ENCODE measurements around the gene PTCRA. TPM values are rescaled to one million over a fixed set of nuclear protein-coding genes. Genes with fewer than 3 reads are reported as not detected.
"Not testable (repeated sequence)": the region's sequence is repeated elsewhere in the genome, so short reads cannot be mapped to it uniquely, and the experiment has no call there.

The PTCRA gene
- total RNA-seq, 4 donors from 2014 or later: not detected

DNA sequence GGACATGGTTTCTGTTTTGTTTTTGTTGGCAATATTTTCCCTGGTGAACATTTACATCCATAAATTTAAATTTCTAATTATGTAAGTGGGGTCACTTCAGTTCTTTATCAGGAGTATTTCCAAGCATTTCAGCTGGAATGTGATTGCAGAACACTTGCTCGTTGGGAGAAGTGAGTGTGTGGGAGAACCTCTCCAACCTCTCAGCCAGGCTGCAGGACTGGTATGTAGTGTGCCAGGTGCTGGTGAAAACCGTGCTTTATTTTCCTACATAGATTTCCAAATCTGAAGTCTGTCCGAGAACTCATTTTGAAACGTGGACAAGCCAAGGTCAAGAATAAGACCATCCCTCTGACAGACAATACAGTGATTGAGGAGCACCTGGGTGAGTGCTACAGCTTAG, 30.2 kb upstream of the PTCRA start:
- no peak for DNase-seq
- intact Hi-C loops (cut with DNase I; ENCODE audit: low total_unique reads): no loop called here
- peaks cover 9 to 20% (median 12%) of the 10 kb centered on the region in 4 donors for H3K4me1 ChIP-seq
- H3K27ac ChIP-seq: no peak overlapping the region
- 55 to 80% methylated on average over 2 to 4 of the region's 4 CpGs for WGBS, 2 donors (ENCODE audit: low coverage in 1 of 2)
- no peaks in the 10 kb centered on the region for H3K9me3 ChIP-seq
- peaks cover 0 to 35% (median 16%) of the 10 kb centered on the region in 4 donors for H3K36me3 ChIP-seq
- no peaks in the 10 kb centered on the region for H3K27me3 ChIP-seq
- in situ Hi-C loops (cut with MboI; ENCODE audit: low pct_ligation_motif_present in 1 of 4, low pct_unique_long_range_greater_than_20kb in 1 of 4, low sequenced_read_pairs in 3 of 4): loop anchor here in 1 of 4 donors (25.0 kb wide), 1 partner anchor 148 kb away; the partner anchor contains the start of gene TBCC
- TF ChIP-seq POLR2AphosphoS5 (IDR thresholded peaks at IDR 0.05) (no peak), CTCF (IDR thresholded peaks at IDR 0.05) (no peak), EP300 (IDR thresholded peaks at IDR 0.05; ENCODE audit: low read depth) (no peak), POLR2A (IDR thresholded peaks at IDR 0.05) (no peak)
- H3K4me3 ChIP-seq: no peak overlapping the region

DNA sequence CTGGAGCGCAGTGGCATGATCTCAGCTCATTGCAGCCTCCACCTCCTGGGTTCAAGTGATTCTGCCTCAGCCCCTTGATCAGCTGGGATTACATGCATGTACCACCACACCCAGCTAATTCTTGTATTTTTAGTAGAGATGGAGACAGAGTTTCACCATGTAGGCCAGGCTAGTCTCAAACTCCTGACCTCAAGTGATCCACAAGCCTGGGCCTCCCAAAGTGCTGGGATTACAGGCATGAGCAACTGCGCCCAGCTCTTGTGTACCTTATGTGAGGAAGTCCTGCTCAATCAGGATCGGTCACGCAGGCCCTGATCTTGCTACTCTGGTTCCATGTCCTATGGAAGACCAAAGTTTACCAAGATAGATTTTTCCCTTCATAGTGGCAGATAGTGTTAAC, 27.7 kb upstream of the PTCRA start:
- in situ Hi-C loops (cut with MboI; ENCODE audit: low pct_ligation_motif_present in 1 of 4, low pct_unique_long_range_greater_than_20kb in 1 of 4, low sequenced_read_pairs in 3 of 4): loop anchor here in 1 of 4 donors (25.0 kb wide), 1 partner anchor 151 kb away; the partner anchor contains the start of gene TBCC
- DNase-seq; H3K9me3 ChIP-seq; intact Hi-C loops (cut with DNase I; ENCODE audit: low total_unique reads); H3K27ac ChIP-seq; H3K27me3 ChIP-seq; H3K4me3 ChIP-seq: not testable (repeated sequence)
- peaks cover 0 to 30% (median 14%) of the 10 kb centered on the region in 4 donors for H3K36me3 ChIP-seq
- peaks cover 7 to 14% (median 8%) of the 10 kb centered on the region in 4 donors for H3K4me1 ChIP-seq
- 99% methylated on average over 4 of the region's 4 CpGs; no CpG with 5 or more reads in 1 of the 2 donors for WGBS, 2 donors (ENCODE audit: low coverage in 1 of 2)

DNA sequence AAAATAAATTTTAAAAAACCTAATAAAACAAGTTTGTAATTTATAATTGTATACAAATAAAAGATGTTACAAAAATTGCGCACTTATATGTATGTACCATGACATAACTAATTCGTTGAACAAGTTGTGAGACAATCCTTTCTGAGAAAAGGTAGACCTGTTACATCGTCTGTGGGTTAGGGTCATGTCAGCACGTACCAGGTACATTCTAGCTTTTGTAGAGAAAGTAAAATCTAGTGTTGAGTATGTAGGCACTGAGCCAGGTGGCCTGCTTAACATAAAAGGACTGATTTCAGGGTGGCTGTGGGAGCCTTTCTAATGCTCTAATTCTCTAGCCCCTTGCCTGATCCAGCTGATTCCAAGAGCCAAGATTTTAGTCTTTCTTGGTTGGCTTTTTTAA, 26.0 kb upstream of the PTCRA start:
- Histone ChIP-seq H3K27ac (peak overlapping the region; percentile 93 to 96 (median 93)), H3K4me1 (peaks cover 7 to 16% (median 8%) of the 10 kb centered on the region in 4 donors), H3K27me3 (no peaks in the 10 kb centered on the region), H3K9me3 (no peaks in the 10 kb centered on the region), H3K4me3 (peak overlapping the region in 3 of 4 donors; percentile 69 to 86 (median 85)), H3K36me3 (peaks cover 0 to 14% (median 7%) of the 10 kb centered on the region in 4 donors)
- intact Hi-C loops (cut with DNase I; ENCODE audit: low total_unique reads) (no loop called here), in situ Hi-C loops (cut with MboI; ENCODE audit: low pct_ligation_motif_present in 1 of 4, low pct_unique_long_range_greater_than_20kb in 1 of 4, low sequenced_read_pairs in 3 of 4) (loop anchor here in 1 of 4 donors (25.0 kb wide), 1 partner anchor 153 kb away; the partner anchor contains the start of gene TBCC)
- WGBS, 2 donors (ENCODE audit: low coverage in 1 of 2): 52% methylated on average over 4 of the region's 4 CpGs
- TF ChIP-seq CTCF (IDR thresholded peaks at IDR 0.05): no peak
- DNase-seq: no peak

- peak; percentile 68 to 95 (median 93) for TF ChIP-seq POLR2AphosphoS5 (IDR thresholded peaks at IDR 0.05)
- no peak for TF ChIP-seq EP300 (IDR thresholded peaks at IDR 0.05; ENCODE audit: low read depth)
- peak; percentile 94 for TF ChIP-seq POLR2A (IDR thresholded peaks at IDR 0.05)
- no peak for TF ChIP-seq CTCF (IDR thresholded peaks at IDR 0.05)
- intact Hi-C loops (cut with DNase I; ENCODE audit: low total_unique reads) (no loop called here), in situ Hi-C loops (cut with MboI; ENCODE audit: low pct_ligation_motif_present in 1 of 4, low pct_unique_long_range_greater_than_20kb in 1 of 4, low sequenced_read_pairs in 3 of 4) (loop anchor here in 1 of 4 donors (25.0 kb wide), 1 partner anchor 153 kb away; the partner anchor contains the start of gene TBCC)
- Histone ChIP-seq H3K27me3 (no peaks in the 10 kb centered on the region), H3K4me3 (peak overlapping the region; percentile 65 to 86 (median 77)), H3K27ac (peak overlapping the region; percentile 93 to 96 (median 93)), H3K36me3 (peaks cover 0 to 7% (median 3%) of the 10 kb centered on the region in 4 donors), H3K9me3 (no peaks in the 10 kb centered on the region), H3K4me1 (peaks cover 7 to 16% (median 8%) of the 10 kb centered on the region in 4 donors)
- DNase-seq: peak; percentile 95
- 0% methylated on average over 3 to 62 of the region's 63 CpGs for WGBS, 2 donors (ENCODE audit: low coverage in 1 of 2)
These were observed 25.3 kb upstream of the PTCRA start for GRCh38 chr6:42890311-42891198.

All from transverse colon (tissue), 4 donors.